ENCODE measurements around the gene PRKAA1.
A peak's percentile ranks its signal among the peaks of the same experiment; 100 is the strongest.

The PRKAA1 gene

GRCh38 chr5:40779561-40779960, 18.6 kb downstream of the PRKAA1 start:
- no peak for DNase-seq (ENCODE audit: low read depth)

- no peak for DNase-seq (ENCODE audit: low read depth)
These were observed 20.0 kb downstream of the PRKAA1 start for GRCh38 chr5:40778133-40778532.

DNA sequence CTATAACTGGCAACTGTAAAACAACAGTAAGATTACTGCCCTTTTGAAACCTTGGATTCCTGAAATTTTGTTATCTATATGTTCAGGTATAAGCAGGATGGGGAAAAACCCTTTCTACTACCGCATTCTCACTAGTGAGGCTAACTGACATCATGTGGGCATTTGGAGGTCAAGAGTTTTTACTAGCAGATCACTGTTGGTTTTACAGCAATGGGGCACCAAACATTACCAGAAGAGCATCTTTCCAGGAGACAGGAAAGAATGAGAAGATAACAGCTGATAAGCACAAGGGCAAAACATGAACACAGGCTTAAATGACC, 21.6 kb downstream of the PRKAA1 start:
- no peak for DNase-seq (ENCODE audit: low read depth)

GRCh38 chr5:40775846-40776657, 22.1 kb downstream of the PRKAA1 start:
- no peak for DNase-seq (ENCODE audit: low read depth)

- DNase-seq (ENCODE audit: low read depth), result no peak
These were observed 22.9 kb downstream of the PRKAA1 start for GRCh38 chr5:40775085-40775845.

- no peak for DNase-seq (ENCODE audit: low read depth)
These were observed 23.6 kb downstream of the PRKAA1 start for GRCh38 chr5:40774623-40775022.

DNA sequence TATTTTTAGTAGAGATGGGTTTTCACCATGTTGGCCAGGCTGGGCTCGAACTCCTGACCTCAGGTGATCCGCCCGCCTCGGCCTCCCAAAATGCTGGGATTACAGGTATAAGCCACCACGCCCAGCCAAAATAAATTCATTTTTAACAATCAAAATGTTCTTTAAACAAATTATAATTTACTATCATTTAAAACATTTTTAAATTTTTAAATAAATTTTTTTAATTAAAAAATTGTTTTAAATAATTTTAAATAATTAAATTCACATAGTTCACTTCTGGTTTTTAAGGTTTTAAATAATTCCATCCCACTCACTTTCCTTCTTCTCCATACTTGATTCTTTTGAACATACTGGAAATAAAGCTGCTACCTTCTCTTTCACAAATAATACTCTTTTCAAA, 27.4 kb downstream of the PRKAA1 start:
- no peak for DNase-seq (ENCODE audit: low read depth)

GRCh38 chr5:40762705-40763104, 35.5 kb downstream of the PRKAA1 start:
- no peak for DNase-seq (ENCODE audit: low read depth)

GRCh38 chr5:40757400-40757799, 40.8 kb downstream of the PRKAA1 start:
- no peak for DNase-seq (ENCODE audit: low read depth)

DNA sequence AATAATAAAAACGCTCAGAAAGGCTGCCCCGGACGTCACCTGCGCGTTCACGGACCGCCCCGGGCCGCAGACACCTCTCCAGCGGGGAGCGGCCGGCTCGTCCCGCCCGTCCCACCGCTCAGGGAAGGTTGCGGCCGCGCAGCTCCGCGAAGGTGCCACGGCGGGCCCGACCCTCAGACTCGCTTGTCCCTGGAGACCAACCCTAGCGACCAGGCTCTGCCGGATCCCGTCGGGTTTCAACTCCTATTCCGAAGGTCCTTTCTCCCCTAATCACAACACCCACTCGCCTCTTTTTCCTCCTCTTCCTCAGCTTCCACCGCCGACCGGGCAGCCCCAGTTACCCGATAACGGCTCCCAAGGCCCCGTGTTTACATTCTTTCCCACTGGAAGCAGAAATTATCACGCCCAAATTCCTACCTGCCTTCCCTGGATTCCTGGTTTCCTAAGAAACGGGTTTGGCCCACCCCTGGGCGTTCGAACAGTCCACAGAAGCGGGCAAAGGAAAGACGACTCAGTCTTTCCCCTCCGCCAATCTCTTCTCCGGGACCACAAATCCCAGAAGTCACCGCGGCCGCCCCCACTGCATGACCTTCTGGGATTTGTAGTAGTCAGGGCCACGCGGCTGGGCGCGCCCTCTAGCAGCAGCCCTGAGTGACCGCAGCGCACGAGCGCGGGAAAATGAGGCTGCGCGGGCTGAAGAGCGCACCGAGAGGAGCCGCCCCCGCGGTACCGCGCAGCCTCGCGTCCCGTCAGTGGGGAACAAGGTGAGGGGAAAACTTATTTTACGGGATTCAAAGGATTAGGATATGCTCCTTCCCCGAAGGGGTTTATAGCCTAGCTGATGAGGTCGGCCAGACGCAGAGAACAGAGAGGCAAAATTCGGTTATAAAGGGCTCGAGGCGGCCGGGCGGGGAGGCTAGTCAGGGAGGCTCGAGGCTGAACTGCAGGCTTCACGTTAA, 42.5 kb downstream of the PRKAA1 start, which contains the start of gene TTC33:
TSS of gene TTC33 (minus strand) at position 555 of the 959 bp plus-strand sequence. CDS start 8,943 bp downstream, outside the sequence.
- DNase-seq (ENCODE audit: low read depth), result peak; percentile 76

- peak; percentile 58 for DNase-seq (ENCODE audit: low read depth)
These were observed 43.1 kb downstream of the PRKAA1 start for GRCh38 chr5:40755093-40755406.

- DNase-seq (ENCODE audit: low read depth), result no peak
These were observed 43.6 kb downstream of the PRKAA1 start for GRCh38 chr5:40754381-40755092.

- no peak for DNase-seq (ENCODE audit: low read depth)
These were observed 51.5 kb downstream of the PRKAA1 start for GRCh38 chr5:40746703-40747102.

DNA sequence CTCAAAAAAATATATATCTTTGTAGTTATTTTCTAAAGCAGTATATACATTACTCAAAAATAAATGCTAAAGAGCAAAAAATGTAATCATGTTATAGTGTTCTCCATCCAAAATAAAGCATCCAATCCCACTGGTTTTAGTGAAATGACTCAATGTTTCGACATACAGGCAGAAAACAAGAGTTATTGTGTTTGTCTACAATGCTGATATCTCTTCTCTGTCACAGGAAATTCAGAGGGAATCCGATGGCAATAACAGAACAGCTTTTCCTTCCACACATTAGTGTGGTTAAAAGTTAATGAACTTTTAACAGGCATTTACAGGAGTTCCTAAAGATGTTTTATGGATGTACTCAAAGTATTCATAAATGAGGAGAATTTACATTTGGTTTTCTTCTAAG, 54.4 kb downstream of the PRKAA1 start:
- no peak for DNase-seq (ENCODE audit: low read depth)

DNA sequence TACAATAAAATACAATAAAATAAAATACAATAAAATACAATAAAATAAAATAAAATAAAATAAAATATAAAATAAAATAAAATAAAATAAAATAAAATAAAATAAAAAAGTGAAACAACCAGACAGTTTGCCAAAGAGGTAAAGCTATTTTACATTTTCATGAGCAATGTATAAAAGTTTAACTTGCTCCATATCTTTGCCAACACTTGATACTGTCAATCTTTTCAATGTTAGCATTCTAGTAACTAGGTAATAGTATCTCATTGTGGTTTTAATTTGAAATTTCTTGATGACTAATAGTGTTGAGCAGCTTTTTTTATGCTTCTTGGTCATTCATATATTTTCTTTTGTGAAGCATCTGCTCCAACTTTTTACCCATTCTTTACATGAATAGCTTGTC, 59.7 kb downstream of the PRKAA1 start:
- DNase-seq (ENCODE audit: low read depth), result no peak

- DNase-seq (ENCODE audit: low read depth), result no peak
These were observed 61.9 kb downstream of the PRKAA1 start for GRCh38 chr5:40736103-40736875.

DNA sequence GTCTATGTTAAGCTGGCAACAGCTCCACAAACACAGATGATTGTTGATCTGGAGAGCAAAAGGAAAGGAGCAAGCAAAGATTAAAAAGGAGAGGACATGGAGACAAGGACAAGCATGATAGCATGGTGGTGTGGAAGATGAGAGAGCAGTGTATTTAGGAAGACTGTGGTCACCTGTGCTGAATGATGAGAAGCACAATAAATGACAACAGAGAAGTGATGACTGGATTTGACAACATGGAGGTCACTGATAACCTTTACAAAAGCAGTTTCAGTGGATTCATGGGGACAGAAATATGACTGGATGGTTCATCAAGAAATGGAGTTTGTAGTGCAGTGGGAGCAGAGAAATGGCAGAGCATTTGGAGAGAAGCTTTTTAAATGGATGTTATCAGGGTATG, 62.6 kb downstream of the PRKAA1 start:
- no peak for DNase-seq (ENCODE audit: low read depth)

GRCh38 chr5:40734986-40735385, 63.2 kb downstream of the PRKAA1 start:
- peak; percentile 56 for DNase-seq (ENCODE audit: low read depth)

DNA sequence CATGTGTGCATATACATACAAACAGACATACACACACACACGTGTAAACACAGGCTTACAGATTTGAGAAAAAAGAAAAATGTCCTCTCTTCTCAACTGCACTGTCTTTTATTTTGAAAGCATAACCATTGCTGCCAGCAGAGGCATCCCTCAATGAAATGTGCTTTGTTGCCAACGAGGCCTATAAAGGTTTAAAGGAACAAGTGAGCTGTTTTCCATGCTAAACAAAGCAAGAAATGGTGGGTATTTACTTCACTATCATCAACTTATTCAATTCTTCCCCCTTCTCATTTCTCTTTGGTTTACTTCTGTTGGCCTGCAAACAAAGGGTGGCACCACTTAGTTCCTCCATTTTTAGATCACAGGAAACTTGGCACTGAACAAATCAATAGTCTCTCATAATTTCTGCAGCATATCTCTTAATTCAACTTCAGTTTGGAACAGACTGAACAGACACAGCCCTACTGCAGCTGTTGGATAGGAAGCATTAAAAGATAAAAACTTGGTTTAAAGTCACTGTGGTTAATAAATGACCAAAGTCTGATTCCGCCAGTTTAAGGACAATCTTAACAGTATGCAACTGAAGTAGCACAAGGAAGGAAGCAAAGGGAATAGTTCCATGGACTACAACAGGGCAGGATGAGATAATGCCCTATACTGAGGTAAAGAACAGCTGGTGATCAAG, 64.2 kb downstream of the PRKAA1 start:
- DNase-seq (ENCODE audit: low read depth), result no peak

GRCh38 chr5:40733434-40733833, 64.7 kb downstream of the PRKAA1 start:
- DNase-seq (ENCODE audit: low read depth), result no peak

Data from non-pigmented ciliary epithelial cell (primary cell).